GM18861 (cell line): ENCODE results near the gene ALOX5AP.

Source experiments
- ATAC-seq: cut with Tn5 transposase; IDR thresholded peaks from one replicate; pipeline ENCODE4 v1.9.1; 2021; ENCODE audit not compliant: unreplicated experiment

Gene ALOX5AP

GRCh38 chr13:30759748-30760147 is 24.4 kb downstream of the ALOX5AP start:
- ATAC-seq = no peak

DNA sequence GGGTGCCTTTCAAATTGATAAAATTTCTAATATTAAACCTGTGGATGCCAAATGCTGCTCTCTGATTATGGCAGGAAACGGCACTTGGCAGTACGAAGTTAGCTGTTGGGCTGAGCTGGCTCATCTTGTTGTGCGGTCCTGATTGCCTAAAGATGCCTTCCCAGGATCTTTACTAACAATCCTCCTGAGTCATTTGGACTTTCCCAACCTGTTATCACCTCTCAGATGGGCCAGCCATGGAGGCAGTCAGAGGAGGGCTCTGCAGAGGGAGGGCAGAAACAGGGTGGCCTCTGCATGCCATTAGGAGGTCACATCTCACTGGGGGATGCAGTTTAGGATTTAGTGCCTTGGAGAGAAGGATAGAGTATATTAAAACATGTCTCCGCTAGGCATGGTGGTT is 27.3 kb downstream of the ALOX5AP start:
- ATAC-seq = no peak

GRCh38 chr13:30763786-30764413 is 28.6 kb downstream of the ALOX5AP start:
- ATAC-seq = no peak

DNA sequence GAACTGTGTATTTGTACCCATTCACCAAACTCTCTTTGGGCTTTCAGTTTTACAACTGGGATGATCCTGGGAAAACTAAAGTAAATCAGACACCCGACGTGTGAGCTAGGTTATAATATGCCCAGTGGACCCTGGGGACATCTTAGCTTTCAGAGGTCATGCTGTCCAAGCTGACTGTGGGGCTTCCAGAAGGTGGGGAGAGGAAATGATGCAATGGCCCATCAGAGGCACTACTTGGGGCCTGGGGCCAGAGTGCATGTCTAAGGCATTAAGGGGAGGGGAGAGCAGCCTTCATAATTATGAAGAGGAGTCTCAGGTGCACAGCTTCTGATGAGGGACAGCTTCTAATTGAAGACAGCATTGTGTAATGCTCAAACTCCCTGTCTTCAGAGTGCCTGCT is 30.9 kb downstream of the ALOX5AP start:
- ATAC-seq = no peak

DNA sequence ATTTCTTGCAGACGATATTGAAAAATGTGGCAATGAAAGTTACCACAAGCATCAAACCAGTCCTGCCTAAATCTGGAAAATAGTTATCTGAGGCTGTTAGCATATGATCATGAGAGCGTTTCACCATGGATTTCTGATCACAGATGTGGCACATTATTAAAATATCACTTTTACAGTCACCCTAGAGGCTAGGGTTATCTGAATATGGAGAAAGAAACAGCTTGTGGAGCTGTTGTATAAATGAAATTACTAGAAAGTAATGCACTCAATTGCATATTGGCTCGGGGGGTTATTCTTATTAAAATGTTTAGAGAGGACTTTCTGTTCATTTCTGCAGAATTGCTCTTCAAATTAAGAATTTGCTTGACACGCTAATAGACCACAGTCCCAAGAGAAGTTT is 35.6 kb downstream of the ALOX5AP start:
- no peak for ATAC-seq

- no peak for ATAC-seq
Observed at GRCh38 chr13:30773561-30773960, 38.2 kb downstream of the ALOX5AP start.

DNA sequence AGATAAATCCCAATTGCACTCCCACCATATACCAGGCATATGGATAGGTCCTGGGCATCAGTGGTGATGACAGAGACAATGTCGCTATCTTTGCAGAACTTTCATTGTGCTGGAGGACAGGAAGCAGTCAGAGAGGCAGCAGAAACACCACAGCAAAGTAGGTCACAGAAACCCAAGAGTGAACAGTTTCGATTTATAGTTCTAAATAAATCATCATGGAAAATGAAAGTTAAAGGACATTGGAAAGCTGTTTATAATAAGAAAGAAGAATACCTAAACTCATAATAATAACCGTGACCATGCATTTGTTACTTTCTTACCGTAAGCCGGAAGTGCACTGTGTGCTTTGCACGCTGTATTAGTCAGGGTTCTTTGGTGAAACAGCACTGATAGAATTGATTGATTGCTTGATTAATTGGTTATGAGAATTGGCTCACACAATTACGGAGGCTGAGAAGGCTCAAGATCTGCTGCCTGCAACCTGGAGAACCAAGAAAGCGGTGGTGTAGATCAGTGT is 38.9 kb downstream of the ALOX5AP start:
- ATAC-seq = no peak

GRCh38 chr13:30776661-30777060 is 41.3 kb downstream of the ALOX5AP start:
- ATAC-seq = no peak

DNA sequence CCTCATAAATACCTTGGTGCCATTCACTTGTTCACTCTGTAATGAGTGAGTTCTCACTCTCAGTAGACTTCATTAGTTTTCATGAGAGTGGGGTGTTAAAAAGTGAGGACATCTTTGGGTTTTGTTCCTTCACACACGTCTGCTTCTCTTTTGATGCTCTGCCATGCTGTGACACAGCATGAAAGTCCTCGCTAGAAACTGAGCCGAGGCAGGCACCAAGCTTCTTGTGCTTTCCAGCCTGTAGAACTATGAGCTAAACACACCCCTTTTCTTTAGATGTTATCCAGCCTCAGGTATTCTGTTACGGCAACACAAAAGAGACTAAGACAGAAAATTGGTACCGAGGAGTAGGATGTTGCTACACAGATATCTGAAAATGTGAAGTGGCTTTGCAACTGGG is 43.7 kb downstream of the ALOX5AP start:
- ATAC-seq = no peak

DNA sequence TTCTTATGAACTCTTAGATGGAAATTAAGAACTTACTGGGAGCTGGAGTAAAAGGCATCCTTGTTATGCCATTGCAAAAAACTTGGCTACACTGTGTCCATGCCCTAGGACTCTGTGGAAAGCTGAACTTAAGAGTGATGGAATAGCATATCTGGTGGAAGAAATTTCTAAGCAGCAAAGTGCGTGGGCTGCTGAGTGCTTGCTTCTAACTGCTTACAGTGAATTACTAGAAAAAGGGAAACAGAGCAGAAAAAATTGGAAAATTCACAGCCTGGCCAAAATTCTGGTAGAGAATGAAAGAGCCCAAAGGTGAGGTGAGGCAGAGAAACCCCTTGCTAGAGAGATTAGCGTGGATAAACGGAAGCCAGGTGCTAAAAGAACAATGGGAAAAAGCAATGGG is 44.3 kb downstream of the ALOX5AP start:
- no peak for ATAC-seq

GRCh38 chr13:30780338-30780981 is 45.1 kb downstream of the ALOX5AP start:
- ATAC-seq = no peak

GRCh38 chr13:30785191-30785850 is 50.0 kb downstream of the ALOX5AP start:
- no peak for ATAC-seq

GRCh38 chr13:30786648-30787047 is 51.3 kb downstream of the ALOX5AP start:
- ATAC-seq = no peak

DNA sequence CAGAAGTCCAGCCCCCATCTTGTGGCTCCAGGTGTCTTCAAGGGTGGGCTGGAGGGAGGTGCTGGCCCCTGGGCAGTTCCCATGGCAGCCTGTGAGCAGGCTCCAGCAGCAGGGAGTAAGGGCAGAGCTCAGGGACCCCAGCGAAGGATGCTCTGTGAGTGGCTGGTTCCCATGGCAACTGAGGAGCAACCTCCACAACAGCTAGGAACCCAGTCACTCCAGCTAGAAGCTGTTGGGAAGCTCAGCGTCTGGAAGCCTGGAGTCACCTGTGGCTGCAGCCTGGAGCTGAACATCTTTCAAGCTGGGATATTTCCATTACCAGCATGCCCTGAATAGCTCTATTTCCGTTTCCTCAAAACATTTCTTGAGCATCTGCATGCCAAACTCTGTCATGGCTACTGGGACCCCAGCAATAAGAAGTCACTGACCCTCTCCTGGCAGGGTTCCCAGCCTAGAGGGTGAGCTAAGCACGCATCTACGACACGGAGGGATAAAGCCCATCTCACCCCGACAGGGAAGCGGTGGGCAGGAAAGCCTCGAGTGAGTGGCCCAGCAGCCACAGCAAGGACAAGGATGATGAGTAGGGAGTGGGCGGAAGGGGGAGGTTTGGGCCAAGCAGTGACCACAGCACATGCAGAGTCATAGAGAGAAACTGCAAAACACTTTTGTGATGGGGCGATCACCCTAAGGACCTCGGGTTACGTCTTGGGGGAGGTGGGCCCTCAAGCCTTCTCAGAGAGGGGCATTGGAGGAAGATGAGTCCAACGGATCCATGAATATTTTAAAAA is 52.6 kb downstream of the ALOX5AP start:
- no peak for ATAC-seq

DNA sequence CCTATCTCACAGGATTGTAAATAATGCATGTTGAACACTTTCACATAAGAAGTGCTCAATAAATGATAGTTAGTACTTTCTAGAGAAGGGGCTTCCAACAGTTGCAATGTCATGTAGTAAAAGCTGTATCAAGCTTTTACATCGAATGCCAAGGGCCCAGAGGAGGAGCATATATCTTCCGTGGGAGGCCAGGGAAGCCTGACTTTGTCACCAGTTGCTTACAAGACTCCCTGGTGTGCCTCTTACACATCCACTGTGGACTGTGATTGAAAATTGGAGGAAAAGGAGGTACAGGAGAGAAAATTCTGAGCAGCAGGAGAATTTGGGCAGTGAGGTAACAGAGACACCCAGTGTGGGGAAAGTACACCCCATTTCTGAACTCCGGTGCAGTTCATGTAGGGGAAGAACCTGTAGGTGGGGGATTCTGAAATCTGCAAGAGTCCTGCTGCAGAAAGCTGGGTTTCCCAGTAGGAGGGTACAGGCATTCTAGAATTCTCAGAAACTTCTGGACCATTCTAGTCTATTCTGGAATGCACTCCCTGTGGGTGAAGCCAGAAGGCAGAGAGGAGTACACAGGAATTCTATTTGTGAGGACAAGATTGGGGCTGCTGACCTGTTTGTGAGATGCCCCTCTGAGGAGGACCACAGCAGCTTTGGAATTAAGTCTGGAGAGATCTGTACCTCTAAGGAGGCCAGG is 54.0 kb downstream of the ALOX5AP start:
- ATAC-seq = no peak

DNA sequence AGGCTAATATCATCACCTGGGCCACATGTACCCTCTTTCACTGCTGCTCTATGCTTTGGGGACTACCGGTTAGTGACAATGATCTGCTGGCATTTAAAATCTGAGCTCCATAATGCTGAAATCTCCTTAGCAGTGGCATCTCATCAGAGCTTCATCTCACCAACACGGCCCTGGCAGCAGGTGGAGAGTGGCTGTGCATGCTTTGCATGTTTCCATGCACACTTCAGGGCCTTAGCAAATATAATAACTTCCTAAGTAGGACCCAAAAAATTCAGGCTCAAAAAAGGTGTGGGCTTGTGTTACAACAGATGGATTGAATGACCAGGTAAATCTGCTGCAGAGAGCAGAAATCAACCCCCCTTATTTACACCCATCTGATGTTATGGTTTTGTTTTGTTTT is 55.2 kb downstream of the ALOX5AP start:
- ATAC-seq = no peak

DNA sequence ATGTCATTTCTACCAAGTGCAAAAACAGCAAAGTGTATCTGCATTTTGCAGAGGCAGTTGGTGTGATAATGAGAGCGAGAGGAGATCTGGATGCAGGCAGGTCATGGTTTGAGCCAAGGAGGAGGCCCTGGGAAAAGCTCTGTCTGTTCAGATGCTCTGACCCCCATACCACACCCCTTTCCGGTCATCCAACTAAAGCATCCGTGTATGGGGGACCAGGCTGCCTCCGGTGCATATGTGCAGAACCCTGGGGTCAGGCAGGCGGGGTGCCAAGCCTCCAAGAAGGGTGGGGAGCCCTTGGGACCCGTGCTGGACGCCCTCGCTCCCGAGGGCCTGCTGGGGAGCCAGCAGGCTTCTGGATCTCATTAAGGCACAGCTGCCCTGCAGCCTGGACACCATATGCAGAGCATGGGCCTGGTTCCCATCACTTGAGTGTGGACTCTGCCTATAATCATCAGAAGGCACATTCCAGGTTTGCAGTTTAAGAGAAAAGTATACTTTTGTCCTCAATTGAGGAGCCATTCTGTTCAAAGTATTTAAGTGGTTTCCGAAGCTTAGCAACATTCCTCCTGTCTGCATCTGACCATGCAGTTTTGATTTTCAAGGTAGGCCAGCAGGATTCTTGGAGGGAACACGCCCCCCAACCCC is 56.1 kb downstream of the ALOX5AP start:
- no peak for ATAC-seq

GRCh38 chr13:30792285-30793000 is 57.1 kb downstream of the ALOX5AP start:
- no peak for ATAC-seq

DNA sequence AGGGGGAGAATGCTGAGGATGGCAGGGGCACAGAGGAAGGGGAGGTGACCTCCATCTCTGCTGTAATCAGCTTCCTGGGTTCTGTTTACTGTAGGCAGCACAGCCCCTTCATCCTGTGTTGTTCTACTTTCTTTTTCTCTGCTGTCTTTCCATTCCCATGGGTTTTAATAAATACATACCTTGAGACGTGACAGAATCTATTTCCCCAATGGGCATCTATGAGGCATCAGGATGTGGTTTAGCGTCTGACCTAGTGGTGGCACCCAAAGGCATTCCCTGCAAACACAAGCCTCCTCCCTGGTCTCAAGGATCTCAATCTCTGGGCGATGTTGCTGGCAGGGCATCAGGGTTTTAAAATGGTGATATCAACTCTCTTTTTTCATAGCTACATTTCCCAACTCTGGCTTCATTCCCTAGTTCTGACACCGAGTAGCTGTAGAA is 60.8 kb downstream of the ALOX5AP start:
- ATAC-seq = peak; percentile 53
